Vagina (tissue), 2 donors: Measurements from ENCODE around the gene PDE2A. TPM values are rescaled to one million over a fixed set of nuclear protein-coding genes. Genes with fewer than 3 reads are reported as not detected.

ENCODE experiments used
- DNase-seq, 2 donors: peaks; one replicate each; pipeline ENCODE4 v3.0.0-alpha.2; 2017; ENCODE audit errors: extremely low spot score in 2 of 2
- H3K27ac ChIP-seq: fragments of 200-600 bp; sonication (generic); one replicate; pipeline ENCODE4 v1.5.1; 2019
- H3K27me3 ChIP-seq: fragments of 200-600 bp; sonication (generic); one replicate; pipeline ENCODE4 v1.5.1; 2019
- H3K36me3 ChIP-seq, 2 donors: fragments of 200-600 bp; sonication (generic); one replicate each; pipeline ENCODE4 v1.5.1; 2017 to 2019
- H3K4me1 ChIP-seq: fragments of 200-600 bp; sonication (generic); one replicate; pipeline ENCODE4 v1.5.1; 2019
- H3K4me3 ChIP-seq, 2 donors: fragments of 200-600 bp; sonication (generic); 1 replicate in 1 of 2; 2 replicates in 1 of 2; pipeline ENCODE4 v1.5.1; 2016 to 2019
- H3K9me3 ChIP-seq: fragments of 200-600 bp; sonication (generic); one replicate; pipeline ENCODE4 v1.5.1; 2019
- POLR2A ChIP-seq, 2 donors: fragments of 450-650 bp; IDR thresholded peaks; one replicate each; pipeline ENCODE4 v1.6.1; 2017; ENCODE audit warnings: antibody characterized with exemption in 2 of 2, mild to moderate bottlenecking in 2 of 2, moderate library complexity in 2 of 2
- POLR2AphosphoS5 ChIP-seq, 2 donors: sonication (generic); formaldehyde crosslinking; IDR thresholded peaks; one replicate each; pipeline ENCODE4 v1.9.0; 2017; ENCODE audit warnings: antibody characterized with exemption in 2 of 2, mild to moderate bottlenecking in 2 of 2, low read depth in 1 of 2; ENCODE audit not compliant: insufficient read depth in 1 of 2
- intact Hi-C: fragments of 100-400 bp; cut with DNase I; formaldehyde crosslinking; loops from one replicate; pipeline ENCODE4 v1.15.1; 2023
- total RNA-seq: library from RNA; depleted of rRNA; stranded (reverse); fragments of >200 nt; gene quantifications from one replicate; pipeline ENCODE4 v1.2.3, GENCODE V29; 2016
- TF ChIP-seq, protein P1 (sequence below), 3 experiments: fragments of 450-650 bp in 2 of 3; fragments of 200-600 bp in 1 of 3; sonication (generic) in 1 of 3; IDR thresholded peaks; one replicate each; pipeline ENCODE4 v1.5.1; 2017 to 2019; ENCODE audit warnings: antibody characterized with exemption in 3 of 3, mild to moderate bottlenecking in 2 of 3, moderate library complexity in 2 of 3

PDE2A gene
- total RNA-seq, 1 donor from 2014 or later = 57.0 TPM

DNA sequence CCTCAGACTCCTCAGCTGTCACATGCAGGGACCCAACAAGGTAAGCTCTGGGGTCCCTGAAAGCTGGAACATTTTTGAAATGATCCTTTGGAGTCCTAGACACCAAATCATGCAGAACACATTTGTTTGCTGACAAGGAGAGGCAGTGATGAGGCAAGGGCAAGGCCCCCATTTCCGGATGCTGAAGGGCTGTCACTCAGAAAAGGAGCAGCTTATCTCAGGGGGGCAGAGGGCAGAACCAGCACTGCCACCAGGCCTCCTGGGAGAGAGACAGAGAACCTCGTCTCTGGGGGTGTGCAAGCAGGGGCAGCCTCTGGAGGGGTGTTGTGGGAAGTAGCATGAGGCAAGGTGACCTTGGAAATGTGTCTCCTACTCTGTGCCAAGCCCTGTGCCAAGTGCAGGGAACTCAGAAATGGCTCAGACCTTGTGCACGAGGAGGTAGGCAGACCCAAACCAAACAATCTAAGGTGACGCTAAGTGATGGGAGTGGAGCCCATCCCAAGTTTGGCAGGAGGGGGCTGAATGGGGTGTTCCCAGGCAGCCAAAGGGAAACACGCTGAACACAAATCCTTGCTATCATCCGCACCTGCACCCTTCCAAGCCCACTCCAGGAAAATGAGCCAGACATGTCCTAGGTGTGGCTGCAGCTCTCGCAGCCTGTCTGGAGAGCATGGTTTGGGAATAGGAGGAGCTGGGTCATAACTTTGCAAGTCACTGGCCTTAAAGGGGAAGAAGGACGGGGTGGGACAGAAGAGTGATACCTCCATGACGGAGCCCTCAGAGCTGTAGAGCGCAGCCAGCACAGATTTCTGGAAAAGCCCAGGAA is 94.2 kb downstream of the PDE2A start:
- intact Hi-C loops = loop anchor here (10.0 kb wide), 1 partner anchor 105 kb away; no protein-coding TSS in a partner anchor
- Histone ChIP-seq H3K27me3 (no peaks in the 10 kb centered on the region), H3K36me3 (no peaks in the 10 kb centered on the region), H3K4me3 (no peak overlapping the region), H3K27ac (no peak overlapping the region), H3K9me3 (no peaks in the 10 kb centered on the region), H3K4me1 (peaks cover 11% of the 10 kb centered on the region)
- TF ChIP-seq POLR2A (IDR thresholded peaks at IDR 0.05) (no peak), POLR2AphosphoS5 (IDR thresholded peaks at IDR 0.05; ENCODE audit: insufficient read depth in 1 of 2, low read depth in 1 of 2) (no peak)
- TF ChIP-seq, protein P1, sequence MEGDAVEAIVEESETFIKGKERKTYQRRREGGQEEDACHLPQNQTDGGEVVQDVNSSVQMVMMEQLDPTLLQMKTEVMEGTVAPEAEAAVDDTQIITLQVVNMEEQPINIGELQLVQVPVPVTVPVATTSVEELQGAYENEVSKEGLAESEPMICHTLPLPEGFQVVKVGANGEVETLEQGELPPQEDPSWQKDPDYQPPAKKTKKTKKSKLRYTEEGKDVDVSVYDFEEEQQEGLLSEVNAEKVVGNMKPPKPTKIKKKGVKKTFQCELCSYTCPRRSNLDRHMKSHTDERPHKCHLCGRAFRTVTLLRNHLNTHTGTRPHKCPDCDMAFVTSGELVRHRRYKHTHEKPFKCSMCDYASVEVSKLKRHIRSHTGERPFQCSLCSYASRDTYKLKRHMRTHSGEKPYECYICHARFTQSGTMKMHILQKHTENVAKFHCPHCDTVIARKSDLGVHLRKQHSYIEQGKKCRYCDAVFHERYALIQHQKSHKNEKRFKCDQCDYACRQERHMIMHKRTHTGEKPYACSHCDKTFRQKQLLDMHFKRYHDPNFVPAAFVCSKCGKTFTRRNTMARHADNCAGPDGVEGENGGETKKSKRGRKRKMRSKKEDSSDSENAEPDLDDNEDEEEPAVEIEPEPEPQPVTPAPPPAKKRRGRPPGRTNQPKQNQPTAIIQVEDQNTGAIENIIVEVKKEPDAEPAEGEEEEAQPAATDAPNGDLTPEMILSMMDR (IDR thresholded peaks at IDR 0.05) = no peak
- DNase-seq = no peak

- H3K9me3 ChIP-seq = no peaks in the 10 kb centered on the region
- no peaks in the 10 kb centered on the region for H3K36me3 ChIP-seq
- H3K27ac ChIP-seq = no peak overlapping the region
- H3K27me3 ChIP-seq = no peaks in the 10 kb centered on the region
- H3K4me3 ChIP-seq = no peak overlapping the region
- TF ChIP-seq, protein P1 (IDR thresholded peaks at IDR 0.05) = no peak
- intact Hi-C loops = loop anchor here (10.0 kb wide), 1 partner anchor 104 kb away; no protein-coding TSS in a partner anchor
- DNase-seq = no peak
- peaks cover 2% of the 10 kb centered on the region for H3K4me1 ChIP-seq
Observed at GRCh38 chr11:72578991-72579815, 95.0 kb downstream of the PDE2A start.

DNA sequence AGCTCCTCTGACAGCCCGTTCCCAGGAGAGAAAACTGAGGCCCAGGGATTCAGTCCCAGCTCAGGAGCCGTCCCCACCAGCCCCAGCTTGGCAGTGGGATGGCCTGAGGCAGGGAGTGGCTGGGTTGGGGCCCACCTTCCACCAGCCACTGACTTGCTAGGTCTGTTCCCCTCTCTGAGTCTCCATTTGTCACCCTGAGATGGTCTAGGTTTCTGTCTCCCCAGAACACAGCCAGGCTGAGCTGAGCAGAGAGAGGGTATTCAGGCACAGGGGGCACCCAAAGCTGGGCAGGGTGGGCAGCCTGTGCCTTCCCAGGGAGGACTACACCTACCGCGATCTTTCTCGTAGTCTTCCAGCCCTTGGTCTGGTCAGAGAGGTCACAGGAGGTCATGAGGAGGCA is 95.7 kb downstream of the PDE2A start:
- no peak overlapping the region for H3K27ac ChIP-seq
- H3K27me3 ChIP-seq = no peaks in the 10 kb centered on the region
- no peak for TF ChIP-seq POLR2A (IDR thresholded peaks at IDR 0.05)
- no peak for TF ChIP-seq POLR2AphosphoS5 (IDR thresholded peaks at IDR 0.05; ENCODE audit: insufficient read depth in 1 of 2, low read depth in 1 of 2)
- TF ChIP-seq, protein P1 (IDR thresholded peaks at IDR 0.05) = no peak
- no peaks in the 10 kb centered on the region for H3K4me1 ChIP-seq
- no peak overlapping the region for H3K4me3 ChIP-seq
- H3K9me3 ChIP-seq = no peaks in the 10 kb centered on the region
- no peak for DNase-seq
- H3K36me3 ChIP-seq = no peaks in the 10 kb centered on the region
- intact Hi-C loops = loop anchor here (10.0 kb wide), 1 partner anchor 104 kb away; no protein-coding TSS in a partner anchor

DNA sequence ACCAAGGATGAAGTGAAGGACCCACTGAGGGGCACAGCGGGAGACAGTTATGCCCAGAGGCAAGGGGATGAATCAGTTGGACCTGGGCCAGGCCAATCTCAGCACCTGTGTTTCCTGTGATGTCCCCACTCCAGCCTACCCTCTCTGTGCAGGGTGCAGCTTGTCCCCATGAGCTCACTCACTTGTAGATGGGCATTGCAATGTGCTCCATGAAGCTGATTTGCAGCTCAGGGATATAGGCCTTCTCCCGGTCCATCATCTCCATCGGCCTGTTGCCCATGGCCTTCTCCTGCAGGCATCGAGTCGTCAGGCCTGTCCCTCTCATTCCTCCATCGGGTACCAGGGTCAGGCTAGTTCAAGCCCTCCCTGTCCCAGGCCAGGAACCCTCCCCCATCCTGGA is 96.2 kb downstream of the PDE2A start:
- no peak for TF ChIP-seq POLR2A (IDR thresholded peaks at IDR 0.05)
- TF ChIP-seq, protein P1 (IDR thresholded peaks at IDR 0.05) = no peak
- no peak for TF ChIP-seq POLR2AphosphoS5 (IDR thresholded peaks at IDR 0.05; ENCODE audit: insufficient read depth in 1 of 2, low read depth in 1 of 2)

More for the DNA sequence above, 96.2 kb downstream of the PDE2A start:
- intact Hi-C loops = loop anchor here (10.0 kb wide), 1 partner anchor 103 kb away; no protein-coding TSS in a partner anchor
- no peak overlapping the region for H3K27ac ChIP-seq
- no peak overlapping the region for H3K4me3 ChIP-seq
- no peaks in the 10 kb centered on the region for H3K27me3 ChIP-seq
- no peaks in the 10 kb centered on the region for H3K4me1 ChIP-seq
- H3K9me3 ChIP-seq = no peaks in the 10 kb centered on the region
- no peak for DNase-seq
- no peaks in the 10 kb centered on the region for H3K36me3 ChIP-seq
